ENCODE measurements around the gene SLC6A7. TPM values are rescaled to one million over a fixed set of nuclear protein-coding genes. Genes with fewer than 3 reads are reported as not detected.

The SLC6A7 gene
- total RNA-seq, 4 donors from 2014 or later, result not detected

DNA sequence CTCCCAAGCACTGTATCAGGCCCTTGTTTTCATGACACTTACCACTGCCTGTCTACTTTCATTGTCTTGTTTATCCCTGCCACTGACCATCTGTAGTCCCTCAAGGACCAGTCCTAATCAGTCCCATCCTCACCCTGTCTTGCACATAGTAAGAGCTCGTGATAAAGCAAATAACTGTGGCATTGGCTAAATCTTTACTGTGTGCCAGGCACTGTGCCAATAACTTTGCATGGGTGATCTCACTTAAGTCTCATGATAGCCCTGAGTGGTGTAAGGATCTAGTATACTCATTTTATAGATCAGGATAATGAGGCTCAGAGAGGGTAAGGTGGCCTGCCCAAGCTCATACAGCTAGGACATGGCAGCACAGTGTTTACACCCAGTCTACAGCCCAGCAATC lies 17.7 kb upstream of the SLC6A7 start:
- no peak for TF ChIP-seq POLR2A (IDR thresholded peaks at IDR 0.05; ENCODE audit: low read depth)
- no peak for TF ChIP-seq EP300 (IDR thresholded peaks at IDR 0.05)
- no peak for TF ChIP-seq POLR2AphosphoS5 (IDR thresholded peaks at IDR 0.05)
- TF ChIP-seq CTCF (IDR thresholded peaks at IDR 0.05), result no peak
- no peaks in the 10 kb centered on the region for H3K9me3 ChIP-seq
- H3K27ac ChIP-seq (replicated peaks in 1 of 4), result no peak overlapping the region
- intact Hi-C loops (cut with DNase I), result no loop called here
- 75% methylated on average over 1 of the region's 1 CpG for WGBS
- H3K4me1 ChIP-seq, result peaks cover 0 to 12% (median 4%) of the 10 kb centered on the region in 4 donors
- no peaks in the 10 kb centered on the region for H3K36me3 ChIP-seq
- DNase-seq (ENCODE audit: extremely low spot score), result no peak
- H3K4me3 ChIP-seq, result no peak overlapping the region
- H3K27me3 ChIP-seq, result peaks cover 0 to 21% (median 2%) of the 10 kb centered on the region in 4 donors

- Histone ChIP-seq H3K27me3 (peaks cover 0 to 17% (median 0%) of the 10 kb centered on the region in 4 donors), H3K9me3 (no peaks in the 10 kb centered on the region), H3K36me3 (no peaks in the 10 kb centered on the region), H3K4me3 (no peak overlapping the region), H3K27ac (replicated peaks in 1 of 4) (no peak overlapping the region), H3K4me1 (peaks cover 0 to 10% (median 4%) of the 10 kb centered on the region in 4 donors)
- WGBS, result 93% methylated on average over 4 of the region's 4 CpGs
- no peak for TF ChIP-seq POLR2AphosphoS5 (IDR thresholded peaks at IDR 0.05)
- TF ChIP-seq POLR2A (IDR thresholded peaks at IDR 0.05; ENCODE audit: low read depth), result no peak
- no peak for TF ChIP-seq CTCF (IDR thresholded peaks at IDR 0.05)
- no peak for TF ChIP-seq EP300 (IDR thresholded peaks at IDR 0.05)
- no peak for DNase-seq (ENCODE audit: extremely low spot score)
- intact Hi-C loops (cut with DNase I), result no loop called here
Observed at GRCh38 chr5:150172556-150172955, 17.3 kb upstream of the SLC6A7 start.

GRCh38 chr5:150173161-150173560 lies 16.7 kb upstream of the SLC6A7 start:
- Histone ChIP-seq H3K36me3 (no peaks in the 10 kb centered on the region), H3K27me3 (peaks cover 0 to 11% (median 0%) of the 10 kb centered on the region in 4 donors), H3K9me3 (no peaks in the 10 kb centered on the region), H3K4me1 (peaks cover 0 to 10% (median 4%) of the 10 kb centered on the region in 4 donors), H3K27ac (replicated peaks in 1 of 4) (no peak overlapping the region), H3K4me3 (no peak overlapping the region)
- 90% methylated on average over 3 of the region's 3 CpGs for WGBS
- DNase-seq (ENCODE audit: extremely low spot score), result no peak
- TF ChIP-seq POLR2AphosphoS5 (IDR thresholded peaks at IDR 0.05), result no peak
- no peak for TF ChIP-seq CTCF (IDR thresholded peaks at IDR 0.05)
- no peak for TF ChIP-seq EP300 (IDR thresholded peaks at IDR 0.05)
- no peak for TF ChIP-seq POLR2A (IDR thresholded peaks at IDR 0.05; ENCODE audit: low read depth)
- intact Hi-C loops (cut with DNase I), result no loop called here

GRCh38 chr5:150174285-150174684 lies 15.6 kb upstream of the SLC6A7 start:
- H3K27ac ChIP-seq (replicated peaks in 1 of 4), result no peak overlapping the region
- TF ChIP-seq POLR2A (IDR thresholded peaks at IDR 0.05; ENCODE audit: low read depth) (no peak), CTCF (IDR thresholded peaks at IDR 0.05) (no peak), POLR2AphosphoS5 (IDR thresholded peaks at IDR 0.05) (no peak), EP300 (IDR thresholded peaks at IDR 0.05) (no peak)
- 91% methylated on average over 5 of the region's 6 CpGs for WGBS
- no peak for DNase-seq (ENCODE audit: extremely low spot score)
- no peaks in the 10 kb centered on the region for H3K9me3 ChIP-seq
- intact Hi-C loops (cut with DNase I), result no loop called here
- peaks cover 0 to 10% (median 1%) of the 10 kb centered on the region in 4 donors for H3K4me1 ChIP-seq
- H3K4me3 ChIP-seq, result no peak overlapping the region
- H3K27me3 ChIP-seq, result peaks cover 0 to 8% (median 0%) of the 10 kb centered on the region in 4 donors
- H3K36me3 ChIP-seq, result no peaks in the 10 kb centered on the region

DNA sequence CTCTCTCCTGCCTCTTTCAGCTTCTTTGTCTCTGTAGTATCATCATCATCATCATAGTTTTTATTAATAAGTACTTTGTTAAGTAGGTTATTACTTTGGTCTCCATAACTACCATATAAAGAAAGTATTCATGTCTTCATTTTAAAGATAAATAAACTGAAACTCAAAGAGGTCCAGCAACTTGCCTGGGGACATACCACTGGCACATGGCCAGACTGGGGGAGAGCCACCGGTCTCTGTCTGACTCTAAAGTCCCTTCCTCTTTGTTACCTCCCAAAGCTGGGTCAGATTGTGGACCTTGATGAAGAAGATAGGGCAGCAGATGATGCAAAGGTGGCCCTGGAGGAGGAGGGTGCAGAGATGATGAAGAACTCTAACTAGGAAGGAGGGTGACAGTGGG lies 14.8 kb upstream of the SLC6A7 start:
- intact Hi-C loops (cut with DNase I), result no loop called here
- no peaks in the 10 kb centered on the region for H3K9me3 ChIP-seq
- 60% methylated on average over 1 of the region's 1 CpG for WGBS

More for the DNA sequence above, 14.8 kb upstream of the SLC6A7 start:
- Histone ChIP-seq H3K4me1 (peaks cover 5 to 15% (median 8%) of the 10 kb centered on the region in 4 donors), H3K27me3 (peaks cover 0 to 3% (median 0%) of the 10 kb centered on the region in 4 donors), H3K27ac (replicated peaks in 1 of 4) (no peak overlapping the region), H3K36me3 (no peaks in the 10 kb centered on the region), H3K4me3 (no peak overlapping the region)
- no peak for DNase-seq (ENCODE audit: extremely low spot score)
- TF ChIP-seq POLR2AphosphoS5 (IDR thresholded peaks at IDR 0.05) (no peak), EP300 (IDR thresholded peaks at IDR 0.05) (no peak), POLR2A (IDR thresholded peaks at IDR 0.05; ENCODE audit: low read depth) (no peak), CTCF (IDR thresholded peaks at IDR 0.05) (no peak)
